Endometrial microvascular endothelial cells (primary cell): Measurements from ENCODE around the gene MYL6B. TPM values are rescaled to one million over a fixed set of nuclear protein-coding genes. Genes with fewer than 3 reads are reported as not detected.
"Not testable (repeated sequence)": the region's sequence is repeated elsewhere in the genome, so short reads cannot be mapped to it uniquely, and the experiment has no call there.

Source experiments
- in situ Hi-C: cut with HindIII; loops from 2 replicates; pipeline ENCODE4 v1.10.0; 2017; ENCODE audit warnings: low sequenced_read_pairs, low pct_unique_long_range_greater_than_20kb; ENCODE audit errors: inconsistent ontology term
- total RNA-seq: library from RNA; depleted of rRNA; stranded (reverse); fragments of >200 nt; gene quantifications from one replicate; pipeline ENCODE4 v1.2.3, GENCODE V29; 2015; ENCODE audit errors: inconsistent ontology term

The MYL6B gene
- total RNA-seq, 1 donor from 2014 or later: 121 TPM

DNA sequence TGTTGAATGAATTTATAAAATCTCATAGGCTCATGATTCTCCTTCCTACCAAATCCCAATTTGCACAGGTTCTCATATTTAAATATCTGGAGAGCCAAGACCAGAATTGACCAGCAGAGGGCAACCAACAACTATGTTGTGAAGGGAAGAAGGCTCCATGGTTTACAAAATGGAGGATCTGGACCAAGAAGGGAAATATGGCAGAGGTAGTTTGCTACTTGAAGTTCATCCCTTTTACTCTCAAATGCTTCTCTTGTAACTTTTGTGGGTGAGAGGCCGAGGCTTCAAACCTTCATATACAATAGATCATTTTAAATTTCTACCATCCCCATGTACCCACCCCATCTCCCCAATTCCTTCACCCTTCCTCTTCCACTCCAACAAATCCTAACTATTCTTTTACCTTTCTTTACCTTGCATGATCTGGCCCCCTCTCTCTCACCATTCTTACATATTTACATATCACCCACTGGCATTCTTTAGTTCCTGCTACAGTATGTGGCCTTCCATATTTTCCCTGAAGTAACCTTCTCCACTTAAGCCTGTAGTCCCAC is 40.7 kb downstream of the MYL6B start:
- in situ Hi-C loops: no loop called here

DNA sequence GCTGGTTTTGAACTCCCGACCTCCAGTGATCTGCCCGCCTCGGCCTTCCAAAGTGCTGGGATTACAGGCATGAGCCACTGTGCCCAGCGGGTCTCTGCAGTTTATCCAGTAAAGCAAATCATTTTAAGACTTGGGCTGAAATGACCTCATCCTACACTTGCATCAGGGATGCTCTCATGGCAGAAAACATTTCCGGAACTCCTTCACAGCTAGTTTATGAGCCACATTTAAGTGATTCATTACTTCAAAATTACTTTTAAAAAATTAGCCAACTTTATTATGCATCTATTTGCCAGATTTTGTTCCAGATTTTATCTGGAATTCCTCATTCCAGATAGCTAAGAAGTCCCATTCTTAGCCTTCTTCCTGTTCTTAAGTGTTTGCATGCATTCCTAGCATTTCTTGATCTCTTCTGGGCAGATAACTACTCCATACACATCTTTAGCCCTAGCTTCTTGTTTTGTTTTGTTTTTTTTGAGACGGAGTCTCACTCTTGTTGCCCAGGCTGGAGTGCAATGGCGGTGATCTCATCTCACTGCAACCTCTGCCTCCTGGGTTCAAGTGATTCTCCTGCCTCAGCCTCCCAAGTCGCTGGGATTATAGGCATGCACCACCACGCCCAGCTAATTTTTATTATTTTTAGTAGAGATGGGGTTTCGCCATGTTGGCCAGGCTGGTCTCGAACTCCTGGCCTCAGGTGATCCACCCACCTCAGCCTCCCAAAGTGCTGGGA is 44.6 kb downstream of the MYL6B start:
- in situ Hi-C loops: not testable (repeated sequence)

DNA sequence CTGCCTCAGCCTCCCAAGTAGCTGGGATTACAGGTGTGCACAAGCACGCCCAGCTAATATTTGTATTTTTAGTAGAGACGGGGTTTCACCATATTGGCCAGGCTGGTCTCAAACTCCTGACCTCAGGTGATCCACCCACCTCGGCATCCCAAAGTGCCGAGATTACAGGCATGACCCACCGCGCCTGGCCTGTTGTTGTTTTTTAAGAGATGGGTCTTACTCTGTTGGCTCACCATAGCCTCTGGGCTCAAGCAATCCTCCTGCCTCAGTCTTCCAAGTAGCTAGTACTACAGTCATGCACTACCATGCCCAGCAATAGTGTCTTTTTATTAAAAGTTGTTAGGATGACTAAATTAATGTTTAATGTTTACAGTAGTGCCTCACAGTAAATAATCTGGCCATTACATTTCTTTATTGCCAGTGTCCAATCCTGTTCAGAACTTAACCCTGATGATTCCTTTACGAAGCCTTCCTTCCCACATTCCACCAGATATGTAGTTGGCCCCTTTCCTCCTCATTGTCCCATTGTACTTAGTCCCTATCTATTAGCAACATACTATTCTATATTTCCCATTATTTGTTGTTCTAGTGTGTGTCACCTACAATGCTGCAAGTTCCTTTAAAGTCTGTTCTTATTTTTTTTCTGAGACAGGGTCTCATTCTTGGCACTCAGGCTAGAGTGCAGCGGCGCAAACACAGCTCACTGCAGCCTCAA is 45.7 kb downstream of the MYL6B start:
- in situ Hi-C loops: no loop called here

DNA sequence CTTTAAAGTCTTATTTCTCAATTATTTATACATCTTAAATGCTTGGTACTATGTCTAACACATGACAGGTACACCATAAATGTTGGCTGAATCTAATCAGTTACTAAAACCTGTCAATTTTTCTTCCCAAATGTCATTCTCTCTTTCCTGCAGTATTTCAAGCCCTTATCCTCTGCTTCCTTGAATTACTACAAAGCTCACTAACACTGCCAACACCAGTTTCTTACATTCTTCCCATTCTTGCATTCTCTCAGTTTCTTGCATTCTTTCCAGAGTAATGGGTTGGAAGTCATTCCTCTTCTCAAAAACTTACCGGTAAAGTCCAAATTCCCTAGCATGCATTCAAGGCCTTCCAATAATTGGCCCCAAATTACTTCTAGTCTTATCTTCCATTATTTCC is 46.4 kb downstream of the MYL6B start:
- in situ Hi-C loops: no loop called here

DNA sequence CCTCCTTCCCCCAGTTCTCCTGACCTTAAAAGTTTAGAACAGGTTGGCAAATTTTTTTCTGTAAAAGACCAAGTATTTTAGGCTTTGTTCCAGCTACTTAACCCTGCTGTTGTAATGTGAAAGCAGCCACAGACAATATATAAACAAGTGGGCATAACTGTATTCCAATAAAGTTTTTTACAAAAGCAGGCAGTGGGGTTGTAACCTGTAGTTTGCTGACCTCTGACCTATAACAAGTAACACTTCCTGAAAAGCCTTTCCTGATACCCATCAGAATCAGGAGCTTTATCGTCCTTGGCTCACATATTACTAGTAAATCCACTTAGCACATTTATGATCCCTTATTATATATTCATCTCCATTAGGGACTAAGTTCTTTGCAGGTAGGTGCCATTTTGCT is 50.0 kb downstream of the MYL6B start:
- in situ Hi-C loops: no loop called here

DNA sequence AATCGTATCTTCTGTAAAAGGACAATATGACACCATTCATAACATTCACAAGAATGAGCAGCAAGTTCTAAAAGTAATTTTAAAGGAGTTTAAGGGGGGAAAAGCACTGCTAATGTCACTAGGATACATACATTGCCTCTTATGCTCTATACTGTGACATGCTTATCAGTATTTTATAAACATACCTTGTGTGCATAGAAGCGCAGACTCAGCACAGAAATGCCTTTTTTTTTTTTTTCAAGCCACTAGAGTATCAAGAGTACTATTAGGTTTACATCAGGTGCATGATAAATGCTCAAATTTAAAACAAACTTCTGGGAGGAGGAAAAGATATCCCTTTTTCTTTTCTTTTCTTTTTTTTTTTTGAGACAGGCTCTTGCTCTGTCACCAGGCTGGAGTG is 50.5 kb downstream of the MYL6B start:
- in situ Hi-C loops: no loop called here

DNA sequence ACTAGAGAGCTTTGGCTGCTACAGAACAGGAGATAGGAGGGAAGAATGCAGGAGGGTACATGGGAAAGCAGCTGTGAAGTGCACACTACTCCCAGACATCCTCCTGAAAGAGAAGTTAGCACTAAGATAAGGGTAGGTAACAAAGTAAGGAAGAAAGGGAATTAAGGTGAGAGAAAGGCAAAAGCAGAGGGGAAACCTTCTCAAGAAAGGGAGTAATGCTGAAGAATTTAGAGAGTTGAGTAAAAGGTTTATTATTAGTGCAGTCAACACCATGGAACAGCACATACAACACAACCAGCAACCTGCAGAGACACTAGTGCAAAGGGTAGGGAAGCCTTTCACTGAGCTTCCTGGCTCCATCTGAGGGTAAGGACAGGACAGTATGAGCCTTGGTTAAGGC is 51.9 kb downstream of the MYL6B start:
- in situ Hi-C loops: no loop called here

DNA sequence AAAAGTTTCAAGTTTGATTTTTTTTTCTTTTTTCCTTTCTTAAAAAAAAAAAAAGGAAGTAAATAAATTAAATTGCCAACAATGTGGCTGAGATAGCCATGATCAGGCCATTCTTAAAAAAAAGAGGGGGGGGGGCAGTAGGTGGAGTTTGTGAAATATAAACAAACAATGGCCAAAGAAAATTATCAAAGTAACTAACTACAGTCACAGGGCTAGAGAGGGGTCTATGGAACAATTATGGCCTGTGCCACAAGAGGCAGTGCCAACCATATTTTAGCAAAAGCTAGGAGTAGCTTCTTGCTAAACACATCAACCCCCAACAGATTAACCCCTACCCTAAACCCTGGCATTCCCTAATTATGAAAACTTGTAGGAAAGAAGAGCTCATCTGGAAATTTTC is 53.1 kb downstream of the MYL6B start:
- in situ Hi-C loops: no loop called here

DNA sequence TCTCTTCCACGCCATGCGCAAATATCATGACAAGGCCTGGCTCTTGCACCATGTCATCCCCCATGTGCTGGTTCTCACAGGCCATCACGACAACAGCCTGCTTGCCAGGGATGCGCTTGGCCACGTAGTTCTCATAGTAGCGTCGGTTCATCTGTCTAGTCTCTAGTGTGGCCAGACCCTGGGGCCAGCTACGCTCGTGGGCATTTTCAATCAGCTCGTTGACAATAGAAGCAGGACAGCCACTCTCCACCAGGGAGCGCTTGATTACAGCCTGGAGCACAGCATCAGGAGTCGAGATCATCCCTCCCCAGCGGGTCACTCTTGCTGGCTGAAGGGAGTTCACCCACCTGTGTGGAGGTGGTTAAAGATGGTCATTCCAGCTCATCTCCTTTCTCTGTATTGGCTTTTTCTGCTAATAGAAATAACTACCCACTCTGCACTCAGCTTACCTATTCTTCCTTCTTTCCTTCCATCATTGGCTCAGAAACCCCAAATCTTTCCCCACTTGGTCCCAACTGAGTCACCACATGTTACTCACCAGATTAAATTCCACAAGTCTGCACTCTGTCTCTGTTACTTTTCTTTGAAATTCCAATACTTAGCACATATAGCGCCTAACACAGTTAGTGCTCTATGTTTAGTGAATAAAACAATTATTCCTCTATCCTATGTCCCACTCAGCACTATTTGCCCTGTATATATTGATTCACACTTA is 54.2 kb downstream of the MYL6B start:
- in situ Hi-C loops: no loop called here

Other genes starting within 250 kb of the MYL6B start
- gene PYM1, start 224.7 kb upstream of the MYL6B start, total RNA-seq: 29.1 TPM
- gene DGKA, start 221.4 kb upstream of the MYL6B start, total RNA-seq: 82.4 TPM
- gene PMEL, start 186.5 kb upstream of the MYL6B start, total RNA-seq: not detected
- gene CDK2, start 185.8 kb upstream of the MYL6B start, total RNA-seq: 61.3 TPM
- gene RAB5B, start 178.5 kb upstream of the MYL6B start, total RNA-seq: 53.3 TPM
- gene SUOX, start 155.3 kb upstream of the MYL6B start, total RNA-seq: 22.4 TPM
- gene IKZF4, start 131.5 kb upstream of the MYL6B start, total RNA-seq: 1.0 TPM
- 1,767 TPM for gene RPS26, start 110.7 kb upstream of the MYL6B start, total RNA-seq
- not detected for gene ERBB3, start 72.4 kb upstream of the MYL6B start, total RNA-seq
- 226 TPM for gene PA2G4, start 48.0 kb upstream of the MYL6B start, total RNA-seq
- 2,640 TPM for gene RPL41, start 36.0 kb upstream of the MYL6B start, total RNA-seq
- 3.0 TPM for gene ZC3H10, start 34.3 kb upstream of the MYL6B start, total RNA-seq
- 193 TPM for gene ESYT1, start 24.3 kb upstream of the MYL6B start, total RNA-seq
- 2,953 TPM for gene MYL6, start 5.8 kb downstream of the MYL6B start, total RNA-seq
- 43.6 TPM for gene SMARCC2, start 36.9 kb downstream of the MYL6B start, total RNA-seq
- 57.4 TPM for gene RNF41, start 69.3 kb downstream of the MYL6B start, total RNA-seq
- 60.3 TPM for gene NABP2, start 71.8 kb downstream of the MYL6B start, total RNA-seq
- gene SLC39A5, start 77.5 kb downstream of the MYL6B start, total RNA-seq: 3.7 TPM
- 20.3 TPM for gene ANKRD52, start 105.8 kb downstream of the MYL6B start, total RNA-seq
- 10.8 TPM for gene COQ10A, start 114.4 kb downstream of the MYL6B start, total RNA-seq
- gene CS, start 147.7 kb downstream of the MYL6B start, total RNA-seq: 257 TPM
- 105 TPM for gene CNPY2, start 163.4 kb downstream of the MYL6B start, total RNA-seq
- gene PAN2, start 181.4 kb downstream of the MYL6B start, total RNA-seq: 5.0 TPM
- gene IL23A, start 186.3 kb downstream of the MYL6B start, total RNA-seq: not detected
- 66.7 TPM for gene STAT2, start 207.5 kb downstream of the MYL6B start, total RNA-seq
- not detected for gene APOF, start 210.3 kb downstream of the MYL6B start, total RNA-seq